OCI-LY7 (cell line): ENCODE measurements around the gene VCL. TPM values are rescaled to one million over a fixed set of nuclear protein-coding genes. Genes with fewer than 3 reads are reported as not detected.

Source experiments
- BruUV-seq: library from RNA; stranded (reverse); fragments of 400-500 nt; replicated peaks from 2 replicates; lab custom pipeline; 2021; lab: Mats Ljungman, UMichigan
- CTCF ChIA-PET: fragments of 300-600 bp; sonication (Branson Sonifier 250); formaldehyde crosslinking; loops from one replicate; lab custom pipeline; 2022; ENCODE audit warnings: antibody characterized with exemption; ENCODE audit not compliant: unreplicated experiment; lab: Charles Lee
- POLR2A ChIA-PET: fragments of 300-600 bp; sonication (Branson Sonifier 250); formaldehyde crosslinking; loops from one replicate; lab custom pipeline; 2022; ENCODE audit warnings: antibody characterized with exemption; lab: Charles Lee
- DNase-seq: peaks from one replicate; pipeline ENCODE4 v3.0.0-alpha.2; 2015; ENCODE audit warnings: low spot score
- H2AFZ ChIP-seq: fragments of 200-600 bp; sonication (generic), shearing (Covaris generic); 2 replicates; pipeline ENCODE4 v1.6.1; 2014; ENCODE audit warnings: mild to moderate bottlenecking, antibody characterized with exemption, low read length, moderate library complexity
- H3K27ac ChIP-seq: fragments of 200-600 bp; sonication (generic); 2 replicates; pipeline ENCODE4 v1.5.1; 2014; ENCODE audit warnings: mixed run types, low read depth, mild to moderate bottlenecking, moderate library complexity, low read length, inconsistent platforms; ENCODE audit not compliant: poor library complexity, severe bottlenecking
- H3K36me3 ChIP-seq: fragments of 200-600 bp; sonication (generic); 2 replicates; pipeline ENCODE4 v1.6.1; 2014; ENCODE audit warnings: mild to moderate bottlenecking, antibody characterized with exemption, low read length, moderate library complexity, mixed read lengths; ENCODE audit not compliant: insufficient read depth
- H3K4me1 ChIP-seq: fragments of 200-600 bp; sonication (generic); 2 replicates; pipeline ENCODE4 v1.5.1; 2014; ENCODE audit warnings: mild to moderate bottlenecking, low read length; ENCODE audit not compliant: insufficient read depth, poor library complexity, severe bottlenecking
- H3K4me2 ChIP-seq: fragments of 200-600 bp; sonication (generic); 2 replicates; pipeline ENCODE4 v1.6.1; 2014; ENCODE audit warnings: mild to moderate bottlenecking, low read length
- H3K4me3 ChIP-seq: fragments of 200-600 bp; sonication (generic); 2 replicates; pipeline ENCODE4 v1.5.1; 2014; ENCODE audit warnings: mild to moderate bottlenecking, low read depth, low read length; ENCODE audit not compliant: poor library complexity, severe bottlenecking
- H3K79me2 ChIP-seq: fragments of 200-600 bp; sonication (generic); 2 replicates; pipeline ENCODE4 v1.6.1; 2016; ENCODE audit warnings: low read depth, mild to moderate bottlenecking, low read length, moderate library complexity, mixed read lengths; ENCODE audit not compliant: insufficient read depth
- H3K9me2 ChIP-seq: fragments of 200-600 bp; sonication (generic); 2 replicates; pipeline ENCODE4 v1.6.1; 2016; ENCODE audit warnings: mild to moderate bottlenecking, low read length, mixed read lengths; ENCODE audit not compliant: insufficient read depth
- H3K9me3 ChIP-seq: fragments of 200-600 bp; sonication (generic); 2 replicates; pipeline ENCODE4 v1.6.1; 2014; ENCODE audit warnings: mild to moderate bottlenecking, mixed run types, low read length, mixed read lengths
- H4K20me1 ChIP-seq: fragments of 200-600 bp; sonication (generic); 2 replicates; pipeline ENCODE4 v1.6.1; 2014; ENCODE audit warnings: mild to moderate bottlenecking, antibody characterized with exemption, low read length, moderate library complexity, mixed read lengths; ENCODE audit not compliant: insufficient read depth
- EZH2phosphoT487 ChIP-seq: fragments of 200-600 bp; sonication (generic); IDR thresholded peaks from 2 replicates; pipeline ENCODE4 v1.6.1; 2018; ENCODE audit warnings: low read depth, borderline replicate concordance, mild to moderate bottlenecking, mixed run types, antibody characterized with exemption, low read length, moderate library complexity, mixed read lengths
- intact Hi-C: fragments of 100-400 bp; cut with micrococcal nuclease; formaldehyde crosslinking; loops from one replicate; pipeline ENCODE4 v1.10.0; 2022; ENCODE audit not compliant: unreplicated experiment
- total RNA-seq, 2 experiments: library from RNA; depleted of rRNA in 1 of 2; stranded (reverse); fragments of >200 nt in 1 of 2; shearing (Covaris generic) in 1 of 2; gene quantifications; 2 replicates each; pipeline ENCODE4 v1.2.3, GENCODE V29; 2014 to 2022
- TF ChIP-seq, protein P1 (sequence below): fragments of 200-600 bp; sonication (generic); conservative IDR thresholded peaks from 2 replicates; pipeline ENCODE4 v1.5.1; 2014; ENCODE audit warnings: mild to moderate bottlenecking, antibody characterized with exemption, low read length, moderate library complexity, mixed read lengths

The VCL gene
- total RNA-seq, 2 experiments from 2014 or later, result 19.1 to 55.5 TPM

DNA sequence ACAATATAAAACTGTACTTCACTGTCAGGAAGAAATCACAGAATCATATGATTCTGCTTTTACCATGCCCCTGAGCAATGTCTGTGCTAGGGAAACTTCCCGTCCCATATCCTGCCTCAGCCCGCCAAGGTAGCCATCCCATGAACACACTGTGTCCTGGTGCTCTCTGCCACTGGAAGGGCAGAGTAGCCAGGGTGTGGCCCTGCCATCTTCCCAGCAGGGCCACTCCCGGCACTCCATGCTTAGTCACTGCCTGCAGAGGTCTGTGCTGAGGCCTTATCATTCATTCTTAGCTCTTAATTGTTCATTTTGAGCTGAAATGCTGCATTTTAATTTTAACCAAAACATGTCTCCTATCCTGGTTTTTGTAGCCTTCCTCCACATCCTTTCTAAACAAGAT is 120.9 kb downstream of the VCL start:
- ChIA-PET POLR2A (interaction anchor here (0.6 kb wide), 1 partner anchor 126 kb away, joined by 4 read pairs; no protein-coding TSS in a partner anchor), CTCF (no interaction called here)
- H3K36me3 ChIP-seq, result peaks cover 96% of the 10 kb centered on the region
- no peaks in the 10 kb centered on the region for H3K9me3 ChIP-seq
- H3K4me1 ChIP-seq, result no peaks in the 10 kb centered on the region
- H2AFZ ChIP-seq, result no peak overlapping the region
- TF ChIP-seq EZH2phosphoT487, result no peak
- TF ChIP-seq, protein P1, sequence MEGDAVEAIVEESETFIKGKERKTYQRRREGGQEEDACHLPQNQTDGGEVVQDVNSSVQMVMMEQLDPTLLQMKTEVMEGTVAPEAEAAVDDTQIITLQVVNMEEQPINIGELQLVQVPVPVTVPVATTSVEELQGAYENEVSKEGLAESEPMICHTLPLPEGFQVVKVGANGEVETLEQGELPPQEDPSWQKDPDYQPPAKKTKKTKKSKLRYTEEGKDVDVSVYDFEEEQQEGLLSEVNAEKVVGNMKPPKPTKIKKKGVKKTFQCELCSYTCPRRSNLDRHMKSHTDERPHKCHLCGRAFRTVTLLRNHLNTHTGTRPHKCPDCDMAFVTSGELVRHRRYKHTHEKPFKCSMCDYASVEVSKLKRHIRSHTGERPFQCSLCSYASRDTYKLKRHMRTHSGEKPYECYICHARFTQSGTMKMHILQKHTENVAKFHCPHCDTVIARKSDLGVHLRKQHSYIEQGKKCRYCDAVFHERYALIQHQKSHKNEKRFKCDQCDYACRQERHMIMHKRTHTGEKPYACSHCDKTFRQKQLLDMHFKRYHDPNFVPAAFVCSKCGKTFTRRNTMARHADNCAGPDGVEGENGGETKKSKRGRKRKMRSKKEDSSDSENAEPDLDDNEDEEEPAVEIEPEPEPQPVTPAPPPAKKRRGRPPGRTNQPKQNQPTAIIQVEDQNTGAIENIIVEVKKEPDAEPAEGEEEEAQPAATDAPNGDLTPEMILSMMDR, result no peak
- intact Hi-C loops, result loop anchor here (5.0 kb wide), 1 partner anchor 113 kb away; no protein-coding TSS in a partner anchor
- H3K79me2 ChIP-seq, result no peaks in the 10 kb centered on the region
- H3K9me2 ChIP-seq, result no peaks in the 10 kb centered on the region
- H4K20me1 ChIP-seq, result no peaks in the 10 kb centered on the region
- no TSS peak for BruUV-seq
- no peak for DNase-seq
- H3K27ac ChIP-seq, result no peak overlapping the region
- H3K4me3 ChIP-seq, result no peak overlapping the region
- no peak overlapping the region for H3K4me2 ChIP-seq

DNA sequence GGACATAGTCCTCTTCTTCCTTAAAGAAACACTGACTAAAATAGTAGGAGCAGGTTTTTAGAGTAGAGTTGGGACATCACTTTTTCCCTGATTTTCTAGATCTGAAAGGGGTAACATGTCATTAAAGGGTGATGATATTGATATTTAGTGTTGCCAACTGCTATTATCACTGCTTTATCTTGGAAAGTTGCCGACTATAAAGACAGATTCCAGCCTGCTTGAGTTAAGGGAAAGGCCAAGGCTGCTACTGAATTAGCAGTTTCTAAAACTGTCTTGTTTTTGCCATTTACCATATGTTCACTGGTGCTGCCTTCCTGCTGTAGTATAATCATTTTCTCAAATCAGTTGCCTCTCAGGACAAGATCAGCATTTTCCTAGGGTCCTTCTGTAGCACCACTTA is 123.0 kb downstream of the VCL start:
- no TSS peak for BruUV-seq
- ChIA-PET POLR2A (interaction anchor here (0.6 to 1.6 kb wide), 2 partner anchors 14 to 768 kb away, joined by 3 to 4 read pairs; no protein-coding TSS in a partner anchor), CTCF (no interaction called here)
- H3K4me1 ChIP-seq, result no peaks in the 10 kb centered on the region
- intact Hi-C loops, result no loop called here
- no peaks in the 10 kb centered on the region for H3K79me2 ChIP-seq
- no peaks in the 10 kb centered on the region for H3K9me3 ChIP-seq
- no peaks in the 10 kb centered on the region for H4K20me1 ChIP-seq
- H3K36me3 ChIP-seq, result peaks cover 97% of the 10 kb centered on the region
- no peaks in the 10 kb centered on the region for H3K9me2 ChIP-seq
- no peak overlapping the region for H3K4me3 ChIP-seq
- DNase-seq, result no peak
- no peak overlapping the region for H3K27ac ChIP-seq
- H3K4me2 ChIP-seq, result no peak overlapping the region
- no peak overlapping the region for H2AFZ ChIP-seq
- TF ChIP-seq EZH2phosphoT487, result no peak
- TF ChIP-seq, protein P1, result no peak

DNA sequence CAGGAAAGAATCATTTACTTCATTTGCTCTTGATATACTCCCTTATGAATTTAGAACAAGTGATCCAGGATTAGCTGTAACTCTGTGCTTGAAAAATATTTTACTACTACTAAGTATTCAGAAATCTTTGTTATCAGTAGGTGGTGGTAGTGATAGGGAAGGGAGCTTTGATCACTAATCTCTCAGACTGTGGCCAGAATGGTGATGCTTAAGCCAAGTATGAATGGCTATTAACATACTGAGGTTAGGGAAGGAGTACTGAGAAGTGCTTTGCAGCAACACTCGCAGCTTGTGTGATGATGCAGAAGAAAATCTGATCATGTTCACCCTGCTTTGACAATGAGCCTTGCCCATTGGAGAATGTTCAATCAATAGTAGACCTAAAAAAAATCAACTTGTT is 123.5 kb downstream of the VCL start:
- no peaks in the 10 kb centered on the region for H4K20me1 ChIP-seq
- H3K9me3 ChIP-seq, result no peaks in the 10 kb centered on the region
- H3K4me2 ChIP-seq, result no peak overlapping the region
- intact Hi-C loops, result no loop called here
- no peaks in the 10 kb centered on the region for H3K4me1 ChIP-seq
- no peak overlapping the region for H2AFZ ChIP-seq
- no TSS peak for BruUV-seq
- H3K79me2 ChIP-seq, result no peaks in the 10 kb centered on the region
- ChIA-PET CTCF (no interaction called here), POLR2A (interaction anchor here (0.6 to 1.6 kb wide), 2 partner anchors 14 to 768 kb away, joined by 3 to 4 read pairs; no protein-coding TSS in a partner anchor)
- no peaks in the 10 kb centered on the region for H3K9me2 ChIP-seq
- no peak overlapping the region for H3K4me3 ChIP-seq
- peaks cover 97% of the 10 kb centered on the region for H3K36me3 ChIP-seq
- H3K27ac ChIP-seq, result no peak overlapping the region
- TF ChIP-seq, protein P1, result no peak
- no peak for TF ChIP-seq EZH2phosphoT487
- no peak for DNase-seq
